Kidney (tissue), 14 donors: ENCODE measurements around the gene FAM83F. TPM values are rescaled to one million over a fixed set of nuclear protein-coding genes. Genes with fewer than 3 reads are reported as not detected.

ENCODE experiments used
- DNase-seq, 5 donors: peaks; one replicate each; pipeline ENCODE4 v3.0.0-alpha.2; 2013 to 2020
- FAIRE-seq: peaks from 2 replicates; lab custom pipeline; 2012; peaks lifted over from hg19 to GRCh38; lab: Jason Lieb, UNC
- H3K27ac ChIP-seq, 2 donors: one replicate each; pipeline ENCODE4 v1.7.0; 2013; ENCODE audit warnings: low read depth in 2 of 2, low read length in 2 of 2, inconsistent platforms in 1 of 2
- H3K27me3 ChIP-seq: one replicate; pipeline ENCODE4 v1.7.1; 2013; ENCODE audit warnings: low read length, inconsistent platforms; ENCODE audit not compliant: control insufficient read depth, insufficient read depth
- H3K36me3 ChIP-seq, 3 donors: one replicate each; pipeline versions ENCODE4 v1.7.0 to v1.7.1; 2013; ENCODE audit warnings: low read length in 3 of 3, control low read depth in 1 of 3, inconsistent platforms in 1 of 3; ENCODE audit not compliant: insufficient read depth in 3 of 3, control insufficient read depth in 2 of 3
- H3K4me1 ChIP-seq, 3 donors: one replicate each; pipeline versions ENCODE4 v1.7.0 to v1.7.1; 2013; ENCODE audit warnings: low read length in 3 of 3, inconsistent platforms in 1 of 3, low read depth in 1 of 3; ENCODE audit not compliant: control insufficient read depth in 2 of 3, insufficient read depth in 2 of 3
- H3K4me3 ChIP-seq, 3 donors: one replicate each; pipeline versions ENCODE4 v1.7.0 to v1.8.1; 2013; ENCODE audit warnings: low read length in 3 of 3, control low read depth in 1 of 3, inconsistent platforms in 1 of 3
- H3K9ac ChIP-seq, 3 donors: one replicate each; pipeline versions ENCODE4 v1.7.0 to v1.7.1; 2013; ENCODE audit warnings: low read length in 3 of 3, control low read depth in 1 of 3, inconsistent platforms in 1 of 3
- H3K9me3 ChIP-seq, 3 donors: one replicate each; pipeline versions ENCODE4 v1.7.0 to v1.7.1; 2013; ENCODE audit warnings: low read length in 3 of 3, control low read depth in 1 of 3, inconsistent platforms in 1 of 3; ENCODE audit not compliant: control insufficient read depth in 2 of 3, insufficient read depth in 1 of 3
- intact Hi-C: fragments of 100-400 bp; cut with DNase I; formaldehyde crosslinking; loops from one replicate; pipeline ENCODE4 v1.11.1; 2022
- polyA plus RNA-seq: library from polyadenylated mRNA; stranded (reverse); fragments of 350-450 nt; fragmentation: Illumina TruSeq; extraction: RNeasy Lipid Tissue Mini Kit (QIAGEN cat#74804); gene quantifications from one replicate; pipeline ENCODE4 v1.2.3, GENCODE V29; 2014; ENCODE audit warnings: low read depth, low replicate concordance; ENCODE audit not compliant: insufficient read depth
- total RNA-seq: library from RNA; stranded (reverse); fragmentation: NEBNext Ultra II Directional; extraction: Animal tissue kit (Norgen Biotek cat#: 25700); gene quantifications from one replicate; pipeline ENCODE4 v1.2.1, GENCODE V29; 2021
- TF ChIP-seq, protein P1 (sequence below): IDR thresholded peaks from 3 replicates; pipeline ENCODE4 v1.5.1; 2012; ENCODE audit warnings: mild to moderate bottlenecking, moderate library complexity, borderline replicate concordance; ENCODE audit not compliant: insufficient read depth; ENCODE audit errors: extremely low read depth
- donor health status: control.
- donor health status: control.
- donor health status: control.
- donor health status: control.
- donor health status: control.
- donor health status: DM: yes; HTN: yes; CAD: no.
- donor health status: Normal renal cell carcinoma (clear cell type).

Gene FAM83F
- total and polyA plus RNA-seq, 2 donors from 2014 or later: 6.8 to 13.1 TPM

DNA sequence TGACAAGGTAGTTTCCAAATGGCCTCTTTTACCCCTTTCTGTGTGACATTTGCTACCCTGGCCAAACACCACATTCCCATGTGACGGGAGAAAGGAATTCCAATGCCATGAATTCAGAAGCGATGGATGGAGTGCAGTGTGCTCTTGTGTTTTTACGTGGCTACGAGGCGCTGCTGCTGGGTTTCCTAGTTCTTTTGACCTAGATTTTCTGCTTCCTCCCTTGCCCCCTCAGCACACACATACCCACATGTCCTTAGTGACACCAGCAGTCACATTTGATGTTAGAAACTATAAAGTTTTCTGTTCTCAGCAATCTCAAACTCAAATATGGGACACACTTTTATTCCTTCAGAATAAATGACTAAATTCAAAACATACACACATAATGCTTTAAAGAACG lies 42.4 kb upstream of the FAM83F start:
- Histone ChIP-seq H3K4me3 (no peak overlapping the region), H3K27me3 (no peaks in the 10 kb centered on the region), H3K4me1 (no peaks in the 10 kb centered on the region), H3K9me3 (no peaks in the 10 kb centered on the region), H3K9ac (no peak overlapping the region), H3K27ac (no peak overlapping the region), H3K36me3 (no peaks in the 10 kb centered on the region)
- DNase-seq: no peak
- TF ChIP-seq, protein P1, sequence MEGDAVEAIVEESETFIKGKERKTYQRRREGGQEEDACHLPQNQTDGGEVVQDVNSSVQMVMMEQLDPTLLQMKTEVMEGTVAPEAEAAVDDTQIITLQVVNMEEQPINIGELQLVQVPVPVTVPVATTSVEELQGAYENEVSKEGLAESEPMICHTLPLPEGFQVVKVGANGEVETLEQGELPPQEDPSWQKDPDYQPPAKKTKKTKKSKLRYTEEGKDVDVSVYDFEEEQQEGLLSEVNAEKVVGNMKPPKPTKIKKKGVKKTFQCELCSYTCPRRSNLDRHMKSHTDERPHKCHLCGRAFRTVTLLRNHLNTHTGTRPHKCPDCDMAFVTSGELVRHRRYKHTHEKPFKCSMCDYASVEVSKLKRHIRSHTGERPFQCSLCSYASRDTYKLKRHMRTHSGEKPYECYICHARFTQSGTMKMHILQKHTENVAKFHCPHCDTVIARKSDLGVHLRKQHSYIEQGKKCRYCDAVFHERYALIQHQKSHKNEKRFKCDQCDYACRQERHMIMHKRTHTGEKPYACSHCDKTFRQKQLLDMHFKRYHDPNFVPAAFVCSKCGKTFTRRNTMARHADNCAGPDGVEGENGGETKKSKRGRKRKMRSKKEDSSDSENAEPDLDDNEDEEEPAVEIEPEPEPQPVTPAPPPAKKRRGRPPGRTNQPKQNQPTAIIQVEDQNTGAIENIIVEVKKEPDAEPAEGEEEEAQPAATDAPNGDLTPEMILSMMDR: no peak
- intact Hi-C loops: no loop called here
- FAIRE-seq: no peak

- Histone ChIP-seq H3K27me3 (no peaks in the 10 kb centered on the region), H3K27ac (no peak overlapping the region), H3K9ac (no peak overlapping the region), H3K4me1 (no peaks in the 10 kb centered on the region), H3K9me3 (no peaks in the 10 kb centered on the region), H3K4me3 (no peak overlapping the region), H3K36me3 (no peaks in the 10 kb centered on the region)
- no peak for FAIRE-seq
- DNase-seq: no peak
- TF ChIP-seq, protein P1: no peak
- intact Hi-C loops: no loop called here
Observed at GRCh38 chr22:39953101-39953500, 41.7 kb upstream of the FAM83F start.

- no peak overlapping the region for H3K27ac ChIP-seq
- H3K4me1 ChIP-seq: peaks cover 0 to under 1% (median 0%) of the 10 kb centered on the region in 3 donors
- intact Hi-C loops: no loop called here
- no peaks in the 10 kb centered on the region for H3K9me3 ChIP-seq
- no peak overlapping the region for H3K4me3 ChIP-seq
- no peaks in the 10 kb centered on the region for H3K36me3 ChIP-seq
- no peaks in the 10 kb centered on the region for H3K27me3 ChIP-seq
- H3K9ac ChIP-seq: no peak overlapping the region
- FAIRE-seq (no peak), DNase-seq (peak in 2 of 5 donors; percentile 59 to 85)
- TF ChIP-seq, protein P1: no peak
Observed at GRCh38 chr22:39954584-39955055, 40.1 kb upstream of the FAM83F start.

GRCh38 chr22:39955675-39956074 lies 39.1 kb upstream of the FAM83F start:
- no peak for DNase-seq
- Histone ChIP-seq H3K4me1 (peaks cover 0 to 2% (median 0%) of the 10 kb centered on the region in 3 donors), H3K4me3 (no peak overlapping the region), H3K27me3 (no peaks in the 10 kb centered on the region), H3K27ac (no peak overlapping the region), H3K36me3 (no peaks in the 10 kb centered on the region), H3K9me3 (no peaks in the 10 kb centered on the region), H3K9ac (no peak overlapping the region)
- TF ChIP-seq, protein P1: no peak
- no peak for FAIRE-seq
- intact Hi-C loops: no loop called here
